ENCODE results near the gene MRPL16. TPM values are rescaled to one million over a fixed set of nuclear protein-coding genes. Genes with fewer than 3 reads are reported as not detected.

Gene MRPL16
- total and polyA plus RNA-seq, 12 donors, result 47.5 to 143 (median 74.1) TPM

GRCh38 chr11:59794417-59794816 lies 16.2 kb downstream of the MRPL16 start:
- DNase-seq, result no peak
- no peak overlapping the region for H3K4me3 ChIP-seq
- intact Hi-C loops (cut with DNase I), result no loop called here
- H3K4me1 ChIP-seq (replicated peaks in 1 of 2), result no peaks in the 10 kb centered on the region
- H3K9me3 ChIP-seq (replicated peaks in 1 of 3), result no peaks in the 10 kb centered on the region
- TF ChIP-seq CTCF (IDR thresholded peaks at IDR 0.05) (no peak), POLR2A (IDR thresholded peaks at IDR 0.05) (no peak)
- no peak overlapping the region for H3K27ac ChIP-seq
- H3K36me3 ChIP-seq (replicated peaks in 1 of 2), result peaks cover 0 to 61% of the 10 kb centered on the region in 2 donors
- no peaks in the 10 kb centered on the region for H3K27me3 ChIP-seq
- WGBS, 4 donors, result 82 to 100% (median 86%) methylated on average over 3 of the region's 3 CpGs

GRCh38 chr11:59792507-59792906 lies 18.1 kb downstream of the MRPL16 start:
- Histone ChIP-seq H3K27ac (no peak overlapping the region), H3K4me3 (no peak overlapping the region), H3K4me1 (replicated peaks in 1 of 2) (no peaks in the 10 kb centered on the region), H3K9me3 (replicated peaks in 1 of 3) (no peaks in the 10 kb centered on the region), H3K27me3 (no peaks in the 10 kb centered on the region), H3K36me3 (replicated peaks in 1 of 2) (peaks cover 0 to 49% of the 10 kb centered on the region in 2 donors)
- TF ChIP-seq CTCF (IDR thresholded peaks at IDR 0.05) (no peak), POLR2A (IDR thresholded peaks at IDR 0.05) (no peak)
- DNase-seq, result no peak
- intact Hi-C loops (cut with DNase I), result no loop called here
- WGBS, 4 donors, result 82 to 91% (median 85%) methylated on average over 1 of the region's 1 CpG

GRCh38 chr11:59791639-59792038 lies 18.9 kb downstream of the MRPL16 start:
- WGBS, 4 donors, result 87 to 95% (median 89%) methylated on average over 4 of the region's 4 CpGs
- intact Hi-C loops (cut with DNase I), result no loop called here
- no peak overlapping the region for H3K4me3 ChIP-seq
- no peaks in the 10 kb centered on the region for H3K9me3 ChIP-seq (replicated peaks in 1 of 3)
- no peak for DNase-seq
- H3K4me1 ChIP-seq (replicated peaks in 1 of 2), result peaks cover 6 to 8% of the 10 kb centered on the region in 2 donors
- peaks cover 0 to 43% of the 10 kb centered on the region in 2 donors for H3K36me3 ChIP-seq (replicated peaks in 1 of 2)
- H3K27ac ChIP-seq, result no peak overlapping the region
- H3K27me3 ChIP-seq, result no peaks in the 10 kb centered on the region
- TF ChIP-seq POLR2A (IDR thresholded peaks at IDR 0.05) (no peak), CTCF (IDR thresholded peaks at IDR 0.05) (no peak)

- DNase-seq, result no peak
- intact Hi-C loops (cut with DNase I), result no loop called here
- Histone ChIP-seq H3K27me3 (no peaks in the 10 kb centered on the region), H3K9me3 (replicated peaks in 1 of 3) (no peaks in the 10 kb centered on the region), H3K27ac (no peak overlapping the region), H3K36me3 (replicated peaks in 1 of 2) (peaks cover 0 to 5% of the 10 kb centered on the region in 2 donors), H3K4me3 (no peak overlapping the region), H3K4me1 (replicated peaks in 1 of 2) (peaks cover 11% of the 10 kb centered on the region in 2 donors)
- 71 to 78% (median 73%) methylated on average over 3 of the region's 3 CpGs for WGBS, 4 donors
- TF ChIP-seq POLR2A (IDR thresholded peaks at IDR 0.05), result no peak
- no peak for TF ChIP-seq CTCF (IDR thresholded peaks at IDR 0.05)
Measured at GRCh38 chr11:59787816-59788215, 22.8 kb downstream of the MRPL16 start.

Data from adrenal gland (tissue), 12 donors.